ENCODE results near the gene BNIPL. TPM values are rescaled to one million over a fixed set of nuclear protein-coding genes. Genes with fewer than 3 reads are reported as not detected.

BNIPL gene, protein sequence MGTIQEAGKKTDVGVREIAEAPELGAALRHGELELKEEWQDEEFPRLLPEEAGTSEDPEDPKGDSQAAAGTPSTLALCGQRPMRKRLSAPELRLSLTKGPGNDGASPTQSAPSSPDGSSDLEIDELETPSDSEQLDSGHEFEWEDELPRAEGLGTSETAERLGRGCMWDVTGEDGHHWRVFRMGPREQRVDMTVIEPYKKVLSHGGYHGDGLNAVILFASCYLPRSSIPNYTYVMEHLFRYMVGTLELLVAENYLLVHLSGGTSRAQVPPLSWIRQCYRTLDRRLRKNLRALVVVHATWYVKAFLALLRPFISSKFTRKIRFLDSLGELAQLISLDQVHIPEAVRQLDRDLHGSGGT
- total RNA-seq (2016; rRNA removed; fragmentation: Illumina TruSeq; extraction: Trizol) (0.20 and 0.40 TPM in 2 replicates), polyA plus RNA-seq (2011; rRNA removed) (0.84 and 1.1 TPM in 2 replicates), polyA minus RNA-seq (2011; rRNA and poly(A)+ RNA removed; ENCODE audit: low replicate concordance) (0.66 and 1.5 TPM in 2 replicates), Bru-seq, nascent RNA (percentile 33 among the genes with signal in this experiment), BruChase-seq, experiment 1, labeled RNA remaining after a 6-hour chase (percentile 50 among the genes with signal in this experiment), BruChase-seq, experiment 2, labeled RNA remaining after a 2-hour chase (percentile 41 among the genes with signal in this experiment)
- 0.10 and 0.62 TPM in 2 replicates for total RNA-seq (2016; cell fraction: cytosol; rRNA removed; fragmentation: Illumina TruSeq; extraction: Trizol; ENCODE audit: low read depth)
- total RNA-seq (2016; cell fraction: insoluble cytoplasmic fraction; rRNA removed; fragmentation: Illumina TruSeq; extraction: Trizol): 0.19 and 0.41 TPM in 2 replicates
- 0.21 and 0.40 TPM in 2 replicates for total RNA-seq (2016; cell fraction: membrane; rRNA removed; fragmentation: Illumina TruSeq; extraction: Trizol)
- 0.50 and 1.3 TPM in 2 replicates for total RNA-seq (2016; cell fraction: nucleus; rRNA removed; fragmentation: Illumina TruSeq; extraction: Trizol)
- 0.13 and 0.17 TPM in 2 replicates for polyA plus RNA-seq (2011; cell fraction: cytosol; rRNA removed)
- 3.3 and 3.7 TPM in 2 replicates for polyA plus RNA-seq (2011; cell fraction: nucleus; rRNA removed)
- 0.52 and 0.79 TPM in 2 replicates for polyA plus RNA-seq (2012)
- 0.08 TPM in 2 replicates for polyA plus RNA-seq (2016; cell fraction: cytosol; fragmentation: Illumina TruSeq; extraction: Trizol; ENCODE audit: low read depth)
- 0.33 TPM in 1 of 2 replicates, not detected in the other for polyA plus RNA-seq (2016; cell fraction: insoluble cytoplasmic fraction; fragmentation: Illumina TruSeq; extraction: Trizol; ENCODE audit: low read depth)
- 0.05 and 0.16 TPM in 2 replicates for polyA plus RNA-seq (2016; cell fraction: membrane; fragmentation: Illumina TruSeq; extraction: Trizol; ENCODE audit: low read depth)
- polyA plus RNA-seq (2016; cell fraction: nucleus; fragmentation: Illumina TruSeq; extraction: Trizol; ENCODE audit: insufficient read depth, low read depth): 1.8 and 2.4 TPM in 2 replicates
- 0.26 TPM in 1 of 2 replicates, not detected in the other for polyA minus RNA-seq (2011; cell fraction: cytosol; rRNA and poly(A)+ RNA removed)
- polyA minus RNA-seq (2011; cell fraction: nucleus; rRNA and poly(A)+ RNA removed): 1.2 and 2.1 TPM in 2 replicates
- long read RNA-seq, experiment 1: 0 reads
- long read RNA-seq, experiment 2: 0 reads

DNA sequence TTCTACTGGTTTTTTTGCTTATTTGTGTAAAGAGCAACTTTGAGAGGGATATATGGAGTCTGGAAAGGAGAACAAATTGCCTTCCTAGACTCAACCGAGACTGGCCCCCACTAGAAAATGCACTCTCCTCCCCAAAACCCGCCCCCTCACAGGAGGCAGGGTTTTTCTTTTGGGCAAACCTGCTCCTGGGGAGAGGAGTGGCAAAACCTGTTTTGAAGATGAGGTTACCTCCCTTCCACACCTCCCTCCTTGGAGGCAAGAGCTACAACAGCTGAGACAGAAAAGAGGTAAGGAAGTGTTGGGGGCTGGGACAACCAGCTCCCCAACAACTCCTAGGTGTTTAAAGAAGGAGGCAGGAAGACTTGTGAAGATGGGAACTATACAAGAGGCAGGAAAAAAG is at the start of gene BNIPL:
Gene BNIPL, plus strand, starts transcription at position 231 of the 400 bp plus-strand sequence. Its CDS starts 140 bp downstream, at position 371.
- 64% methylated on average over 2 of the region's 2 CpGs for WGBS (ENCODE audit: low lambda C conversion rate)
- Histone ChIP-seq H3K27me3 (ENCODE audit: control insufficient read depth in 1 of 2, insufficient read depth in 2 of 2, low read length in 2 of 2) (no peaks in the 10 kb centered on the region), H3K9me3 (ENCODE audit: low read length) (no peaks in the 10 kb centered on the region), H3K27ac (ENCODE audit: extremely low read length, insufficient read depth, low read length) (no peak within 1 kb of the TSS), H3K79me2 (ENCODE audit: insufficient read depth, low read length) (no peaks in the 10 kb centered on the region), H3K4me2 (ENCODE audit: low read depth, low read length) (no peak within 1 kb of the TSS), H3K4me3 (replicated peaks in 1 of 3; ENCODE audit: insufficient read depth in 1 of 3, low read depth in 2 of 3, low read length in 3 of 3) (no peak within 1 kb of the TSS), H2AFZ (ENCODE audit: low read length) (no peak within 1 kb of the TSS), H3K36me3 (replicated peaks in 1 of 2; ENCODE audit: control insufficient read depth in 1 of 2, insufficient read depth in 2 of 2, low read length in 2 of 2) (peaks cover 5 to 20% of the 10 kb centered on the region in 2 experiments; a peak in 3 of 5 replicates), H3K4me1 (ENCODE audit: insufficient read depth, low read length) (no peaks in the 10 kb centered on the region), H4K20me1 (ENCODE audit: insufficient read depth, low read length) (no peaks in the 10 kb centered on the region), H3K9ac (ENCODE audit: insufficient read depth, low read depth, low read length) (no peak within 1 kb of the TSS)
- BruUV-seq (replicated peaks): no TSS peak
- DNase-seq (ENCODE audit: low spot score): no peak
- CTCF ChIA-PET (ENCODE audit: low intra/inter-chr PET ratio, low total read pairs): no interaction called here
- ATAC-seq: no peak
- no peak for FAIRE-seq
- POLR2A ChIA-PET: no interaction called here
- intact Hi-C loops (cut with micrococcal nuclease; ENCODE audit: unreplicated experiment): no loop called here
- in situ Hi-C loops (cut with HindIII; ENCODE audit: extremely low pct_ligation_motif_present, low pct_unique_long_range_greater_than_20kb): no loop called here
- no peak for TF ChIP-seq MIER2 (CRISPR knock-in tag; IDR thresholded peaks at IDR 0.05)
- no peak for TF ChIP-seq FOXC1 (CRISPR knock-in tag; IDR thresholded peaks at IDR 0.05; ENCODE audit: borderline replicate concordance)
- TF ChIP-seq GFI1 (CRISPR knock-in tag; IDR thresholded peaks at IDR 0.05; ENCODE audit: borderline replicate concordance): no peak
- no peak for TF ChIP-seq ARID2 (CRISPR knock-in tag; IDR thresholded peaks at IDR 0.05; ENCODE audit: borderline replicate concordance)
- no peak for TF ChIP-seq ZNF549 (CRISPR knock-in tag; IDR thresholded peaks at IDR 0.05)
- no peak for TF ChIP-seq ISL2 (CRISPR knock-in tag; IDR thresholded peaks at IDR 0.05)
- TF ChIP-seq, protein P1, sequence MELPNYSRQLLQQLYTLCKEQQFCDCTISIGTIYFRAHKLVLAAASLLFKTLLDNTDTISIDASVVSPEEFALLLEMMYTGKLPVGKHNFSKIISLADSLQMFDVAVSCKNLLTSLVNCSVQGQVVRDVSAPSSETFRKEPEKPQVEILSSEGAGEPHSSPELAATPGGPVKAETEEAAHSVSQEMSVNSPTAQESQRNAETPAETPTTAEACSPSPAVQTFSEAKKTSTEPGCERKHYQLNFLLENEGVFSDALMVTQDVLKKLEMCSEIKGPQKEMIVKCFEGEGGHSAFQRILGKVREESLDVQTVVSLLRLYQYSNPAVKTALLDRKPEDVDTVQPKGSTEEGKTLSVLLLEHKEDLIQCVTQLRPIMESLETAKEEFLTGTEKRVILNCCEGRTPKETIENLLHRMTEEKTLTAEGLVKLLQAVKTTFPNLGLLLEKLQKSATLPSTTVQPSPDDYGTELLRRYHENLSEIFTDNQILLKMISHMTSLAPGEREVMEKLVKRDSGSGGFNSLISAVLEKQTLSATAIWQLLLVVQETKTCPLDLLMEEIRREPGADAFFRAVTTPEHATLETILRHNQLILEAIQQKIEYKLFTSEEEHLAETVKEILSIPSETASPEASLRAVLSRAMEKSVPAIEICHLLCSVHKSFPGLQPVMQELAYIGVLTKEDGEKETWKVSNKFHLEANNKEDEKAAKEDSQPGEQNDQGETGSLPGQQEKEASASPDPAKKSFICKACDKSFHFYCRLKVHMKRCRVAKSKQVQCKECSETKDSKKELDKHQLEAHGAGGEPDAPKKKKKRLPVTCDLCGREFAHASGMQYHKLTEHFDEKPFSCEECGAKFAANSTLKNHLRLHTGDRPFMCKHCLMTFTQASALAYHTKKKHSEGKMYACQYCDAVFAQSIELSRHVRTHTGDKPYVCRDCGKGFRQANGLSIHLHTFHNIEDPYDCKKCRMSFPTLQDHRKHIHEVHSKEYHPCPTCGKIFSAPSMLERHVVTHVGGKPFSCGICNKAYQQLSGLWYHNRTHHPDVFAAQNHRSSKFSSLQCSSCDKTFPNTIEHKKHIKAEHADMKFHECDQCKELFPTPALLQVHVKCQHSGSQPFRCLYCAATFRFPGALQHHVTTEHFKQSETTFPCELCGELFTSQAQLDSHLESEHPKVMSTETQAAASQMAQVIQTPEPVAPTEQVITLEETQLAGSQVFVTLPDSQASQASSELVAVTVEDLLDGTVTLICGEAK (IDR thresholded peaks at IDR 0.05): no peak
- TF ChIP-seq, protein P1 (CRISPR knock-in tag; IDR thresholded peaks at IDR 0.05): no peak
- no peak for TF ChIP-seq ESRRA (CRISPR knock-in tag; IDR thresholded peaks at IDR 0.05; ENCODE audit: low read depth)
- TF ChIP-seq RXRB (CRISPR knock-in tag; IDR thresholded peaks at IDR 0.05; ENCODE audit: borderline replicate concordance): no peak
- no peak for TF ChIP-seq ZNF432 (CRISPR knock-in tag; IDR thresholded peaks at IDR 0.05; ENCODE audit: borderline replicate concordance)
